T-helper 1 cell treated with Interleukin-12 subunit alpha and Interleukin-12 subunit beta and Interleukin-4 antibody, amounts not matched to agents 30 μg/mL and 1 μg/mL, for 36 hours (primary cell): Measurements from ENCODE around the gene RFX2.

Experiments
- H3K27ac Mint-ChIP-seq: one replicate; pipeline ENCODE4 v1.8.0; 2021; ENCODE audit warnings: mild to moderate bottlenecking, mixed read lengths
- H3K27me3 Mint-ChIP-seq: one replicate; pipeline ENCODE4 v1.8.0; 2021; ENCODE audit warnings: low read depth, mixed read lengths
- H3K36me3 Mint-ChIP-seq: one replicate; pipeline ENCODE4 v1.8.0; 2021; ENCODE audit warnings: low read depth, mixed read lengths
- H3K4me1 Mint-ChIP-seq: one replicate; pipeline ENCODE4 v1.8.0; 2021; ENCODE audit warnings: low read depth, mixed read lengths
- H3K4me3 Mint-ChIP-seq: one replicate; pipeline ENCODE4 v1.8.0; 2021; ENCODE audit warnings: mild to moderate bottlenecking, moderate library complexity, mixed read lengths
- H3K9me3 Mint-ChIP-seq: one replicate; pipeline ENCODE4 v1.8.0; 2021; ENCODE audit warnings: mixed read lengths

Gene RFX2

GRCh38 chr19:6063576-6064335 is 46.5 kb downstream of the RFX2 start:
- Mint-ChIP-seq H3K36me3 (no peaks in the 10 kb centered on the region), H3K4me3 (no peak overlapping the region), H3K4me1 (peaks cover 21% of the 10 kb centered on the region), H3K27me3 (peaks cover 12% of the 10 kb centered on the region), H3K9me3 (no peaks in the 10 kb centered on the region), H3K27ac (no peak overlapping the region)

GRCh38 chr19:6062961-6063575 is 47.2 kb downstream of the RFX2 start:
- Mint-ChIP-seq H3K27ac (no peak overlapping the region), H3K36me3 (no peaks in the 10 kb centered on the region), H3K9me3 (no peaks in the 10 kb centered on the region), H3K27me3 (peaks cover 12% of the 10 kb centered on the region), H3K4me1 (peaks cover 21% of the 10 kb centered on the region), H3K4me3 (no peak overlapping the region)

GRCh38 chr19:6062274-6062673 is 48.0 kb downstream of the RFX2 start:
- Mint-ChIP-seq H3K9me3 (no peaks in the 10 kb centered on the region), H3K4me3 (no peak overlapping the region), H3K36me3 (no peaks in the 10 kb centered on the region), H3K27ac (no peak overlapping the region), H3K27me3 (peaks cover 11% of the 10 kb centered on the region), H3K4me1 (peaks cover 20% of the 10 kb centered on the region)

DNA sequence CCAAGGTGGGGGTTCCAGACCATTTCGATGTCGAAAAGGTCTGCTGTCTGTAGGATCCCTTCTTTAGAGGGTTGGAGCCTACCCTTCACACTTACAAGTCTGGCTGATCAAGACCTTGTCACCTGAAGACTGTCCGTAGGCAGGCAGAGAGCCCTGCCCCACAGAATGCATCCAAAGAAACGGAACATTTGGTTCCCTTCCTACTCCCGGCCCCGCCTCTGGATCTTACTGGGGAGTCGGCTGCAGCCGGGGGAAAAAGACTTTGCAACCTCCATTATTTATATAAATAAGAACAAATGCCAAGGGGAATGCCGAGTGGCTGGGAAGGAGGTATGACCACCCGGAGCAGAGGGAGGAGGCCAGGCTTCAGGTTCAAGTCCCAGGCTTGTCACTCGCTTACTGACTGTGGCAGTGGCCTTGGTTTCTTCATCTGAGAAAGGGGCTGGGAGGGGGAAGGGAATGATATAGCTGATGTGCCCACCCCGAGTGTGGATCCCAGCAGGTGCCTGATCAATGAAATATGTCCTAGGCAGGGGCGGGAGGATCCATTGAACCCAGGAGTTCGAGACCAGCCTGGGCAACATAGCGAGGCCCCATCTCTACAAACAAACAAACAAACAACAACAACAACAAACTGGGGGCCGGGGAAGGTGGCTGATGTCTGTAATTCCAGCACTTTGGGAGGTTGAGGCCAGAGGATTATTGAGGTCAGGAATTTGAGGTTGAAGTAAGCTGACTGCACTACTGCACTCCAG is 48.7 kb downstream of the RFX2 start:
- H3K27ac Mint-ChIP-seq: peak overlapping the region; percentile 13
- H3K27me3 Mint-ChIP-seq: peaks cover 4% of the 10 kb centered on the region
- peak overlapping the region; percentile 18 for H3K4me3 Mint-ChIP-seq
- H3K9me3 Mint-ChIP-seq: no peaks in the 10 kb centered on the region
- peaks cover 19% of the 10 kb centered on the region for H3K4me1 Mint-ChIP-seq
- no peaks in the 10 kb centered on the region for H3K36me3 Mint-ChIP-seq

- H3K9me3 Mint-ChIP-seq: no peaks in the 10 kb centered on the region
- no peaks in the 10 kb centered on the region for H3K36me3 Mint-ChIP-seq
- H3K4me1 Mint-ChIP-seq: peaks cover 15% of the 10 kb centered on the region
- peak overlapping the region; percentile 18 for H3K4me3 Mint-ChIP-seq
- H3K27me3 Mint-ChIP-seq: no peaks in the 10 kb centered on the region
- peak overlapping the region; percentile 39 for H3K27ac Mint-ChIP-seq
Observed at GRCh38 chr19:6060600-6061375, 49.5 kb downstream of the RFX2 start.

- no peaks in the 10 kb centered on the region for H3K36me3 Mint-ChIP-seq
- H3K27ac Mint-ChIP-seq: no peak overlapping the region
- peaks cover 15% of the 10 kb centered on the region for H3K4me1 Mint-ChIP-seq
- no peaks in the 10 kb centered on the region for H3K27me3 Mint-ChIP-seq
- no peak overlapping the region for H3K4me3 Mint-ChIP-seq
- no peaks in the 10 kb centered on the region for H3K9me3 Mint-ChIP-seq
Observed at GRCh38 chr19:6059988-6060599, 50.2 kb downstream of the RFX2 start.

GRCh38 chr19:6059396-6059947 is 50.8 kb downstream of the RFX2 start:
- no peak overlapping the region for H3K27ac Mint-ChIP-seq
- H3K36me3 Mint-ChIP-seq: no peaks in the 10 kb centered on the region
- H3K4me1 Mint-ChIP-seq: peaks cover 15% of the 10 kb centered on the region
- H3K4me3 Mint-ChIP-seq: no peak overlapping the region
- H3K27me3 Mint-ChIP-seq: no peaks in the 10 kb centered on the region
- no peaks in the 10 kb centered on the region for H3K9me3 Mint-ChIP-seq

GRCh38 chr19:6058518-6059201 is 51.6 kb downstream of the RFX2 start:
- Mint-ChIP-seq H3K9me3 (no peaks in the 10 kb centered on the region), H3K27me3 (no peaks in the 10 kb centered on the region), H3K4me1 (peaks cover 15% of the 10 kb centered on the region), H3K4me3 (no peak overlapping the region), H3K27ac (no peak overlapping the region), H3K36me3 (no peaks in the 10 kb centered on the region)

GRCh38 chr19:6057651-6058517 is 52.4 kb downstream of the RFX2 start:
- no peaks in the 10 kb centered on the region for H3K36me3 Mint-ChIP-seq
- no peak overlapping the region for H3K27ac Mint-ChIP-seq
- no peaks in the 10 kb centered on the region for H3K9me3 Mint-ChIP-seq
- peaks cover 15% of the 10 kb centered on the region for H3K4me1 Mint-ChIP-seq
- no peak overlapping the region for H3K4me3 Mint-ChIP-seq
- no peaks in the 10 kb centered on the region for H3K27me3 Mint-ChIP-seq

DNA sequence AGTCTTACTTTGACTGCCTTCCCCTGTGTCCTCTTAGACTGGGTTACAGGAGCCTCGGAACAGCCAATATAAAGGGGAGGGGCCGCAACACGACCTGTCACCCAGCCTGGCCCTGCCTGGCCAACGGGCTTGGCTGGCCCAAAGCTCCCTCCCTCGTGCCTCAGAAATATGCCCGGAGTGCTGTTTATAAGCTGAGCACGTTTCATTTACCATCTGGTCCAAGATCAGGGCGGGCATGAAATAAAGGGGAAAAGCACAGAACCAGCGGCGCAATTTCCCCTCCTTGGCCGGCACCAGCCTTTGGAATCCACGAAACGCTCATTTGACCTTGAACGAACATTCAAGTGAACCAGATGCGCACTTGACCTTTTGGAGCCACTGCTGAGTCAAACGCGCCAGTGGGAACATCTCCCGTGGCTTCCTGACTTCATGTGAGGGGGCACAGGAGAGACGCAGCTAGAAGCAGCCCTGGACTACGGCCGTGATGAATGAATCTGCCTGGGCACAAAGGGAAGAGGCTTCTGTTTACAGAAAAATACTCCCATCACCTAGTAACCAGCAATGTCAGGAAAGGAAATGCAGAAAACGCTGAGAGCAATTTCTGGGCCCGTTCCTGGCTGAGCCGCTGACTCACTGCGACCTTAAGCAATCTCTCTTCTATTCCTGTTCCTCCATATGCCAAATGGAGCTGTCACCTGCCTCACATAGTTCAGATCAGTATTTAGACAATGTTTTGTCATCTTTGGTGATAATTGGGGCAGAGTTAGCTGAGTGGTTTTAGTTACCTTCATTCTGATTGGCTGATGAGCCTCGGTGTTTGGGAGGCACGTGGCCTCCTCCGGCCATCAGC is 53.3 kb downstream of the RFX2 start:
- Mint-ChIP-seq H3K27ac (no peak overlapping the region), H3K4me3 (no peak overlapping the region), H3K36me3 (no peaks in the 10 kb centered on the region), H3K27me3 (no peaks in the 10 kb centered on the region), H3K9me3 (no peaks in the 10 kb centered on the region), H3K4me1 (peaks cover 10% of the 10 kb centered on the region)

DNA sequence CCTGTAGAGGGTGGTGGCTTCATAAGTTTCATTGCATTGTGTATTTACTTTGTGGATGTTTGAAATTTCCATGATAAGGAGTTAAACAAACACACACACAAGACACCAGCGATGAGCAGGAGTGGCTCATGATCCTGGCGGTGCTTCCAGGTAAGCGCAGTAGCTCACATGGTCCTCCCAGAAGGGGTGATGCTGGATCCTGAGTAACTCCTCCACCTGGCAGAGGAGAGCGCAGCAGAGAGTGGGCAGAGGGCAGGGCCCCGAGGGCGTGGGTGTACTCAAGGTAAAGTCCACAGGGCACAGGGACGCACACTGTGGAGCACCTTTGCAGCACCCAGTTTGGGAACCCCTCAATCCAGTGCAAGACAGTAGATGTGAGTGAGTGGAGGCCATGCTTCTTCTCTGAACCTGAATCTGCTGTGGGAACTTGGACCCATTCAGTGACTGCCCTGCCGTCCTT is 54.0 kb downstream of the RFX2 start:
- Mint-ChIP-seq H3K36me3 (no peaks in the 10 kb centered on the region), H3K4me1 (peaks cover 7% of the 10 kb centered on the region), H3K27me3 (no peaks in the 10 kb centered on the region), H3K9me3 (no peaks in the 10 kb centered on the region), H3K27ac (no peak overlapping the region), H3K4me3 (no peak overlapping the region)
